Aorta (tissue), 5 donors: Measurements from ENCODE around the gene PIP5K1B. TPM values are rescaled to one million over a fixed set of nuclear protein-coding genes. Genes with fewer than 3 reads are reported as not detected.

ENCODE experiments used
- ATAC-seq: fragments of 200-7000 bp; cut with Tn5 transposase; one replicate; pipeline ENCODE4 v1.9.1; 2022; ENCODE audit warnings: moderate library complexity; ENCODE audit not compliant: low FRiP score
- DNase-seq, 2 donors: peaks; one replicate each; pipeline ENCODE4 v3.0.0-alpha.2; 2020
- H3K27ac ChIP-seq, 2 donors: one replicate each; pipeline ENCODE4 v1.5.1; 2013; ENCODE audit warnings: low read length in 2 of 2, mild to moderate bottlenecking in 2 of 2, moderate library complexity in 2 of 2, control low read depth in 1 of 2, inconsistent platforms in 1 of 2, low read depth in 1 of 2
- H3K27me3 ChIP-seq, 2 donors: one replicate each; pipeline ENCODE4 v1.6.1; 2013; ENCODE audit warnings: control low read depth in 1 of 2, low read length in 1 of 2, mild to moderate bottlenecking in 1 of 2, moderate library complexity in 1 of 2; ENCODE audit not compliant: insufficient read depth in 2 of 2, control insufficient read depth in 1 of 2
- H3K36me3 ChIP-seq, 2 donors: one replicate each; pipeline ENCODE4 v1.6.1; 2013; ENCODE audit warnings: control low read depth in 1 of 2, low read length in 1 of 2, mild to moderate bottlenecking in 1 of 2; ENCODE audit not compliant: insufficient read depth in 2 of 2, control insufficient read depth in 1 of 2
- H3K4me1 ChIP-seq, 2 donors: one replicate each; pipeline ENCODE4 v1.6.1; 2013; ENCODE audit warnings: low read length in 2 of 2, control low read depth in 1 of 2, mild to moderate bottlenecking in 1 of 2, moderate library complexity in 1 of 2; ENCODE audit not compliant: insufficient read depth in 2 of 2, control insufficient read depth in 1 of 2
- H3K4me3 ChIP-seq, 2 donors: one replicate each; pipeline ENCODE4 v1.5.1; 2013; ENCODE audit warnings: low read length in 2 of 2, control low read depth in 1 of 2, mild to moderate bottlenecking in 1 of 2
- H3K9me3 ChIP-seq: one replicate; pipeline ENCODE4 v1.6.1; 2013; ENCODE audit warnings: mild to moderate bottlenecking, low read length; ENCODE audit not compliant: control insufficient read depth
- WGBS, 2 donors: extraction: QIAGEN DNeasy Blood & Tissue Kit; methylation state at CpG; one replicate each; pipeline ENCODE4 v1.1.7; 2013; 5-methylcytosine and 5-hydroxymethylcytosine counted together
- intact Hi-C, 2 donors: fragments of 100-400 bp; cut with DNase I; formaldehyde crosslinking; loops; one replicate each; pipeline versions ENCODE4 v1.14.2 to v1.15.0; 2022
- polyA plus RNA-seq, 2 donors: library from polyadenylated mRNA; stranded (reverse); fragments of 200-250 nt; gene quantifications; one replicate each; pipeline ENCODE4 v1.2.3, GENCODE V29; 2013
- total RNA-seq, 2 donors: library from RNA; stranded (reverse); fragmentation: NEBNext Ultra II Directional; extraction: Animal tissue kit (Norgen Biotek cat#: 25700); gene quantifications; one replicate each; pipeline ENCODE4 v1.2.1, GENCODE V29; 2021
- donor health status: healthy with polysubstance abuse.
- donor health status: Bipolar disorder and iron deficiency.
- donor health status: DM: no; HTN: no; CAD: no.
- donor health status: DM: no; HTN: no; CAD: no.
- donor health status: DM: yes; HTN: yes; CAD: no.

PIP5K1B gene
- total and polyA plus RNA-seq, 4 donors: 0.82 to 14.5 (median 8.5) TPM

- Histone ChIP-seq H3K4me3 (peak overlapping the region; percentile 32 to 73), H3K4me1 (peaks cover 8% of the 10 kb centered on the region in 2 donors), H3K27me3 (no peaks in the 10 kb centered on the region), H3K9me3 (no peaks in the 10 kb centered on the region), H3K27ac (peak overlapping the region; percentile 23 to 54), H3K36me3 (no peaks in the 10 kb centered on the region)
- DNase-seq (no peak), ATAC-seq (no peak)
- WGBS, 2 donors: 0 to 1% methylated on average over 19 of the region's 19 CpGs
- intact Hi-C loops: loop anchor here (5.0 kb wide), 2 partner anchors 52 to 67 kb away; no protein-coding TSS in a partner anchor
These were observed 75.3 kb downstream of the PIP5K1B start for GRCh38 chr9:68780380-68780712.

- peaks cover 8 to 10% of the 10 kb centered on the region in 2 donors for H3K4me1 ChIP-seq
- H3K36me3 ChIP-seq: no peaks in the 10 kb centered on the region
- DNase-seq: no peak
- no peak for ATAC-seq
- H3K4me3 ChIP-seq: peak overlapping the region; percentile 32 to 73
- intact Hi-C loops: loop anchor here (5.0 kb wide), 2 partner anchors 52 to 67 kb away; no protein-coding TSS in a partner anchor
- 5 to 8% methylated on average over 7 of the region's 7 CpGs for WGBS, 2 donors
- H3K27me3 ChIP-seq: no peaks in the 10 kb centered on the region
- no peaks in the 10 kb centered on the region for H3K9me3 ChIP-seq
- H3K27ac ChIP-seq: peak overlapping the region in 1 of 2 donors; percentile 54
These were observed 75.7 kb downstream of the PIP5K1B start for GRCh38 chr9:68780720-68781119.

DNA sequence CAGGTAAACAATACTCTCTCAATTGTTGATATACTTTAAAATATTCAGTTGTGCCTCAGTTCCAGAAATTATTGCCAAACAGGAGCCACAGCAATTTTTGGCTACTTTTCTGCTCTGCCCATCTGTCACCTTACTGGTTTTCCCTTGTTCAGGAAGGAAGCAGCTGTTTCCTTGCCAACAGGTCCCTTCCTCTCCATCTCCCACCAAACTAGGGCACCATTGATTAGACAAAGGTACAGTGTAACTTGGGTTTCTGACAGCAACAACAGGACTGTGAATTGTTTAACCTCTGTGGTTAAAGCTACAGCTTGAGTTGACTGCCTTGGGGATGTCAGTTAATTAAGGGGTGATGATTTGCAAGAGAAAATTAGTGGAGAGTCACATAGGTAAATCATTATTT is 76.9 kb downstream of the PIP5K1B start:
- ATAC-seq (no peak), DNase-seq (no peak)
- H3K4me3 ChIP-seq: peak overlapping the region in 1 of 2 donors; percentile 59
- H3K4me1 ChIP-seq: peaks cover 8 to 12% of the 10 kb centered on the region in 2 donors
- no peaks in the 10 kb centered on the region for H3K27me3 ChIP-seq
- H3K36me3 ChIP-seq: peaks cover 0 to 1% of the 10 kb centered on the region in 2 donors
- intact Hi-C loops: loop anchor here (5.0 kb wide), 2 partner anchors 50 to 65 kb away; no protein-coding TSS in a partner anchor
- H3K9me3 ChIP-seq: no peaks in the 10 kb centered on the region
- H3K27ac ChIP-seq: no peak overlapping the region

- peak overlapping the region; percentile 5 to 15 for H3K4me3 ChIP-seq
- peaks cover 8 to 12% of the 10 kb centered on the region in 2 donors for H3K4me1 ChIP-seq
These were observed 77.5 kb downstream of the PIP5K1B start for GRCh38 chr9:68782546-68782945.

GRCh38 chr9:68785965-68786364 is 80.9 kb downstream of the PIP5K1B start:
- H3K36me3 ChIP-seq: peaks cover 0 to 3% of the 10 kb centered on the region in 2 donors
- WGBS, 2 donors: 22 to 35% methylated on average over 2 of the region's 2 CpGs
- no peak overlapping the region for H3K27ac ChIP-seq
- no peak overlapping the region for H3K4me3 ChIP-seq
- intact Hi-C loops: no loop called here
- ATAC-seq: no peak
- no peaks in the 10 kb centered on the region for H3K27me3 ChIP-seq
- no peaks in the 10 kb centered on the region for H3K9me3 ChIP-seq
- no peak for DNase-seq
- peaks cover 6 to 15% of the 10 kb centered on the region in 2 donors for H3K4me1 ChIP-seq

More at GRCh38 chr9:68782546-68782945, 77.5 kb downstream of the PIP5K1B start:
- ATAC-seq: no peak
- Histone ChIP-seq H3K36me3 (peaks cover 0 to 3% of the 10 kb centered on the region in 2 donors), H3K27ac (peak overlapping the region in 1 of 2 donors; percentile 32), H3K27me3 (no peaks in the 10 kb centered on the region), H3K9me3 (no peaks in the 10 kb centered on the region)
- DNase-seq: no peak
- WGBS, 2 donors: 56% methylated on average over 3 of the region's 3 CpGs
- intact Hi-C loops: loop anchor here (5.0 kb wide), 2 partner anchors 50 to 65 kb away; no protein-coding TSS in a partner anchor

- Histone ChIP-seq H3K9me3 (no peaks in the 10 kb centered on the region), H3K4me3 (peak overlapping the region in 1 of 2 donors; percentile 11), H3K27me3 (no peaks in the 10 kb centered on the region), H3K4me1 (peaks cover 0 to 5% of the 10 kb centered on the region in 2 donors), H3K27ac (peak overlapping the region in 1 of 2 donors; percentile 33), H3K36me3 (peaks cover 0 to 3% of the 10 kb centered on the region in 2 donors)
- WGBS, 2 donors: 1 to 6% methylated on average over 3 of the region's 3 CpGs
- ATAC-seq: no peak
- DNase-seq: no peak
- intact Hi-C loops: no loop called here
These were observed 86.1 kb downstream of the PIP5K1B start for GRCh38 chr9:68791169-68791568.

GRCh38 chr9:68793605-68794343 is 88.7 kb downstream of the PIP5K1B start:
- Histone ChIP-seq H3K27me3 (no peaks in the 10 kb centered on the region), H3K36me3 (no peaks in the 10 kb centered on the region), H3K4me3 (no peak overlapping the region), H3K27ac (no peak overlapping the region), H3K9me3 (no peaks in the 10 kb centered on the region), H3K4me1 (peaks cover 0 to 5% of the 10 kb centered on the region in 2 donors)
- ATAC-seq (no peak), DNase-seq (no peak)
- intact Hi-C loops: no loop called here
- WGBS, 2 donors: 93 to 94% methylated on average over 6 of the region's 6 CpGs

- Histone ChIP-seq H3K36me3 (no peaks in the 10 kb centered on the region), H3K9me3 (no peaks in the 10 kb centered on the region), H3K4me3 (no peak overlapping the region), H3K27ac (no peak overlapping the region), H3K4me1 (peaks cover 0 to 5% of the 10 kb centered on the region in 2 donors), H3K27me3 (no peaks in the 10 kb centered on the region)
- ATAC-seq (no peak), DNase-seq (no peak)
- intact Hi-C loops: no loop called here
- WGBS, 2 donors: 44 to 47% methylated on average over 4 of the region's 4 CpGs
These were observed 89.9 kb downstream of the PIP5K1B start for GRCh38 chr9:68794898-68795297.

DNA sequence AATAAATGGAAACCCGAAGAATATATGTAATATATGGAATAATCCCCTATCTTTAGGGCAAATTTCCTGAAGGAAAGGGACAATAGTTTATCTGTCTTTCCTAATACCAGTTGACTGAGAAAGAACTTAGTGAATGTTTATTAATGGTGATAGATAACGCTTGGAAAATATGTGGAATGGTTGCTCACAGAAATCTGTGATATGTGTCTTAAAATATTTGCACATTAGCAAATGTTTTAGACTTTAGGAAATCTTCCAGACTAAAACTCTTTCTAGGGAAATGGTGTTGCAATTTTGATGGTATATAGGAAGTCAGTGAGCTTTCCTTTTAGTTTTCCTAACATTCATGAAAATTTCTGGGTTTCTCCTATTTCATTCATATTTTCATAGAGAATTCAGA is 90.4 kb downstream of the PIP5K1B start:
- WGBS, 2 donors: 25 to 32% methylated on average over 2 of the region's 2 CpGs
- H3K27me3 ChIP-seq: no peaks in the 10 kb centered on the region
- intact Hi-C loops: no loop called here
- H3K4me1 ChIP-seq: peaks cover 0 to 5% of the 10 kb centered on the region in 2 donors
- no peaks in the 10 kb centered on the region for H3K36me3 ChIP-seq
- H3K27ac ChIP-seq: no peak overlapping the region
- no peak for ATAC-seq
- H3K9me3 ChIP-seq: no peaks in the 10 kb centered on the region
- DNase-seq: no peak
- no peak overlapping the region for H3K4me3 ChIP-seq
